HG03135 (cell line): ENCODE results near the gene NHERF1.

Experiments used
- ATAC-seq: cut with Tn5 transposase; IDR thresholded peaks from one replicate; pipeline ENCODE4 v1.9.1; 2021; ENCODE audit warnings: mild to moderate bottlenecking, moderate library complexity; ENCODE audit not compliant: unreplicated experiment

Gene NHERF1

GRCh38 chr17:74732042-74732867 is 16.2 kb upstream of the NHERF1 start:
- no peak for ATAC-seq

- ATAC-seq, result no peak
Observed at GRCh38 chr17:74733365-74734122, 14.9 kb upstream of the NHERF1 start.

DNA sequence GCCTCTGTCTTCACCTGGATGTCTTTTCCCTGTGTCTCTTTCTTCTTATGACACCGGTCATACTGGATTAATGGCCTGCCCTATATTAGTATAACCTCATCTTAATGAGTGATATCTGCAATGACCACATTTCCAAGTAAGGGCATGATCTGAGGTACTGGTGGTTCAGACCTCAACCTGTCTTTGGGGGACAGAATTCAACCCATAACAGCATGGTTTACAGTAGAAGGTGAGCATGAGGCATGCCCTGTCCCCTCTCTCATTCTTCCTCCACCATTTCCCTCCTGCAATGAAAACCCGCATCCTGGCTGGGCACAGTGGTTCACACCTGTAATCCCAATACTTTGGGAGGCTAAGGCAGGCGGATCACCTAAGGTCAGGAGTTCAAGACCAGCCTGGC is 14.2 kb upstream of the NHERF1 start:
- no peak for ATAC-seq

DNA sequence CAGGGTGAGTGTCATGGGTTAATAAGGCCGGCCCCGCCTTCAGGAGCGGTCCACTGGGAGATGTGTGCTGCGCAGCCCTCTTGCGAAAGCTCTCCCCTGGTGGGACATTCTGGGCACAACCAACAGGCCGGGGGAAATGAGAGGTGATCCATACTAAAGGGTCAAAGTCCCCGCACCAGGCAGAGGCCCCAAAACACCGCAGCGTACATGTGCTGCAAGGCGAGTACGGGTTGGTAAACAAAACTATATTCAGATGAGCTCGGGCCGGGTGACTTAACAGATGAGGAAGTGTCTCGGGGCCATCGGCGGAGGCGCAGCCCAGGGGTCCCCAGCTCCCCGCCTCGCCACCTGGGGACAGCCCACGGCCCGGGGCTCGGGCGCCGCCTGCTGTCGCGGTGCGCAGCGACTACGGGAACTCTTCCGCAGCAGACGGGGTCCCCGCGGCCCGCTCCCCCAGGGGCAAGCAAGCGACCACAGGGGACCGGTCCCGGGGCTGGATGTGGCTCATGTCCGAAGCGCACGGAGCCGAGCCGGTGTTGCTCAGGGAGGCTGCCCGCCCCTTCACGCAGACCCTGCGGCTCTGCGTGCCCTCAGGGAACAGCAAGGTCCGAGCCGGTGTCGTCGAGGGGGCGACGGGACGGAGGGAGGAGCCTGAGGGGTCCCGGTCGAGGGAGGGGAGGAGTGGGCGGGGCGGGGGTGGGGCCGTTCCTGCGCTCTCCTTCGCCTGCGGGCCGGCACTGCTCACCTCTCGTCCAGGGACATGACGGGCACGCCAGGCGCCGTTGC is 11.7 kb upstream of the NHERF1 start, which contains the start of gene RAB37:
RAB37 (plus strand) TSS at position 744 of the 786 bp plus-strand sequence; CDS start at position 761, 17 bp downstream.
- ATAC-seq, result no peak

DNA sequence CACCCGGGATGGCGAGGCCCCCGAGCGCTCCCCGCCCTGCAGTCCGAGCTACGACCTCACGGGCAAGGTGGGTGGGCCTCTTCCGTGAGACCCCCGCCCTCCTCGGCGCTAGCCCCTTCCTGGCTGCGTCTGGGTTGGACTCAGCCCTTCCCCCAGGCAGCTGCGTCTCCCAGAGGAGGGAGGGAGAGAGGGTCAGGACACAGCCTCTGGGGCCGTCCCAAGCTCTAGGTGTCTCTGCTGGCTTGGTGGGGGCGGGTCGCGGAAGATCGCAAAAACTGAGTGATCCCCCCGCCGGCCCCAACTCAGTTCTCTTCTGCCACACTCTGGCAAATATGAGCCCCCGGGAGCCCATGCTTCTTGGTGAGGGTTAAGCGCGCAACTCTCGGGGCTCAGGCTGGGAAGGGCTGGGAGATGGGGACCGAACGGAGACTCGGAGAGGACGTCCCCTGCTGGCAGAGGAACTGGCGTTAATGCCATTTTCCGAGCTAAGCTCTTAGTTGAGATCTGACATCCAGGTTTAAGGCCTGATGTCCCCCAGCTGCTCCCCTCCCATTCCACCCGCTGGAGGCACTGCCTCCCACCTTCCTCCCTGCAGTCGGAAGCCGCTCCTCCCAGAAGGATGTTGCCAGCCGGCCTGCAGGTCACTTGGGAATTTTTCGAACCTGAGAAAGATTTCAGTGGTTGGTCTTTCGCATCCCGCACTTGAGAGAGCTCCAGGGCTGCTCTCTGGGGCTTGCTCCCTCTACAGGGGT is 11.0 kb upstream of the NHERF1 start:
- no peak for ATAC-seq

DNA sequence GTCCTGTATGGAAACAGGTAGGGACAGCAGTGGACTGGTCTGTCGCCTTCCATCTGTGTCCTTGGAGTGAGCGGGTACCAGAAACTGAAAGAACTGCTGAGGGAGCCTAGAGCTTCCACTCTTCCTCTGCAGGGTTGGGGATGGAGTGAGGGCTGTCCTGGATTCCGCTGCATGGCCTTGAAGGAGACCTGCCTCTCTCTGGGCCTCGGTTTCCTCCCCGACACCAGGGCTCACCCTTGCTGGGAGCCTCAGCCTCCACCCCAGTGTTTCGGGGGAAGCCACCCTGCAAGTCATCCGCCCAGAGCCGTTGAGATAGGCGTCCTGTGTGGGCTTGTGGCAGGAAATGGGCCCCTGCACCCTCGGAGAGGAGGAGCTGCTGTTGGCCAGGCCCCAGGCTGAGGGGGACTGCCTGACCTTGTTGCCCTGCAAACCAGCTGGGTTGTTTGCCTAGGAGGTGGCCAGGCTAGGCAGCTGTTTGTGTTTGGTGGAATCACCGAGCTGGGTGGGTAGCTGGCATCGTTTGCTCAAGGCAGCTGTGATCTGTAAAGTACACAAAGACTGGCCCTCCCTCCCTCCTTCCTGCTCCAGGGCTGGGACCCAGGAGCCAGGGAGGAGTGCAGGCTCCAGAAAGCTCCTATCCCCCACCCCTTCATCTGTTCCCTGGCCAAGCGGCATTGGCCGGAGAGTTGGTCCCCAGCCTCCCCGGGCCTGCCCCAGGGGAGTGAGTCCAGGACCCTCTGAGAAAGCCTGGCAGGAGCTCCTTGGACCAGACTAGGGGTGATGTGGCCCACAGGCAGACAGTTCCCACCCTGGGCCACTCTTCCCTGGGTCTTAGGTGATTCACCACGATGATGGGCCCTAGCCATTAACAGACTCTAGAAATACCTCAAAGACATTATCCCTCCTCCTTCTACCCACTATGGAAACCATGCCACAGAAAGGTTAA is 10.1 kb upstream of the NHERF1 start:
- no peak for ATAC-seq

- ATAC-seq, result no peak
Observed at GRCh38 chr17:74739227-74739831, 9.1 kb upstream of the NHERF1 start.

GRCh38 chr17:74740173-74740572 is 8.3 kb upstream of the NHERF1 start:
- no peak for ATAC-seq

- ATAC-seq, result no peak
Observed at GRCh38 chr17:74740641-74741387, 7.6 kb upstream of the NHERF1 start.

- no peak for ATAC-seq
Observed at GRCh38 chr17:74742153-74742515, 6.3 kb upstream of the NHERF1 start.

GRCh38 chr17:74742978-74743545 is 5.4 kb upstream of the NHERF1 start:
- ATAC-seq, result no peak

- ATAC-seq, result no peak
Observed at GRCh38 chr17:74743755-74744154, 4.7 kb upstream of the NHERF1 start.

GRCh38 chr17:74744349-74744713 is 4.1 kb upstream of the NHERF1 start:
- ATAC-seq, result no peak

GRCh38 chr17:74744714-74745547 is 3.5 kb upstream of the NHERF1 start:
- no peak for ATAC-seq

DNA sequence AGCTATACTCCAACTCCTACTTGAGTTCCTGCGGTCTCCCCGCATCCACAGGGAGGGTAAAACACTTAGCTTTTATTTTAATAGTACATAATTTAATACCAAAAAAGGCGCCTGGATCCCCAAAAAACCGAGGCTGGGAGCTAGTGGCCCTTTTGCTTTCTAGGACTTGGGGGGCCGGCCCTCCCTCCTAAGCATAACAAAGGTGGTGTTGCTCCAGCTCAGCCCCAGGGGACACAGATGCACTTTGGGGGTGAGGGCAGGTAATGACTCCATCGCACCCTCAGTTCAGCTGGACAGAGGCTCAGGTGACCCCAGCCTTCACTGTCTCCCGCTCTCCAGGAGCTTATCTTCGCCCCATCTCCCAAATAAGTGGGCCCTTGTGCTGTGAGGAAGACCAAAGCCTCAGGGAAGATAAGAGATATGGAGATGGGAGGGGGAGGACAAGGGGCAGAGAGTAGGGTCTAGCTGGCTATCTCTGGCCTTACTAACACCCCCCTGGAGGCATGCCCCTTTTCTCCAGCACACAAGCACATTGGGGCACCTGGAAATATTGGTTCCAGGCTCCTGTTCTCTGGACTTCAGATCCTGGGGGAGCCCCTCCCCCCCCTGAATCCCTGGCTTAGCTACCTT is 2.8 kb upstream of the NHERF1 start:
- no peak for ATAC-seq

DNA sequence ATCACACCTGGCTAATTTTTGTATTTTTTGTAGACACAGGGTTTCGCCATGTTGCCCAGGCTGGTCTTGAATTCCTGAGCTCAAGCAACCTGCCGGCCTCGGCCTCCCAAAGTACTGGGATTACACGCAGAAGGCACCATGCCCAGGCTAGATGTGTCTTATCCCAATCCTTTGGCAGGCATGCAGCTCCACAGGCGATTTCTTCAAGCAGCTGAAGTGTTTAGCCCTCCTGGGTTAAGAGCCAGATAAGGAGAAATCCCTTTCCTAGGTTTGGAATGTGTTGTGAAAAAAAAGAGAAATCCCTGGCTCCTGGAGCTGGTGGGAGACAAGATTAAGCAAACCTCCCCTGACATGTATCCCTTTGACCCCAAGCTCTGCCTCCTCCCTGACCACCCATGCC is 2.1 kb upstream of the NHERF1 start:
- no peak for ATAC-seq

GRCh38 chr17:74746922-74747321 is 1.5 kb upstream of the NHERF1 start:
- ATAC-seq, result no peak
